ENCODE data around the gene CMSS1.

GRCh38 chr3:100090669-100091005 lies 273.0 kb downstream of the CMSS1 start:
- no peak for TF ChIP-seq POLR2A (IDR thresholded peaks at IDR 0.05)
- TF ChIP-seq, protein P1, sequence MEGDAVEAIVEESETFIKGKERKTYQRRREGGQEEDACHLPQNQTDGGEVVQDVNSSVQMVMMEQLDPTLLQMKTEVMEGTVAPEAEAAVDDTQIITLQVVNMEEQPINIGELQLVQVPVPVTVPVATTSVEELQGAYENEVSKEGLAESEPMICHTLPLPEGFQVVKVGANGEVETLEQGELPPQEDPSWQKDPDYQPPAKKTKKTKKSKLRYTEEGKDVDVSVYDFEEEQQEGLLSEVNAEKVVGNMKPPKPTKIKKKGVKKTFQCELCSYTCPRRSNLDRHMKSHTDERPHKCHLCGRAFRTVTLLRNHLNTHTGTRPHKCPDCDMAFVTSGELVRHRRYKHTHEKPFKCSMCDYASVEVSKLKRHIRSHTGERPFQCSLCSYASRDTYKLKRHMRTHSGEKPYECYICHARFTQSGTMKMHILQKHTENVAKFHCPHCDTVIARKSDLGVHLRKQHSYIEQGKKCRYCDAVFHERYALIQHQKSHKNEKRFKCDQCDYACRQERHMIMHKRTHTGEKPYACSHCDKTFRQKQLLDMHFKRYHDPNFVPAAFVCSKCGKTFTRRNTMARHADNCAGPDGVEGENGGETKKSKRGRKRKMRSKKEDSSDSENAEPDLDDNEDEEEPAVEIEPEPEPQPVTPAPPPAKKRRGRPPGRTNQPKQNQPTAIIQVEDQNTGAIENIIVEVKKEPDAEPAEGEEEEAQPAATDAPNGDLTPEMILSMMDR (IDR thresholded peaks at IDR 0.05): no peak
